Measurements from ENCODE around the gene AK5.

DNA sequence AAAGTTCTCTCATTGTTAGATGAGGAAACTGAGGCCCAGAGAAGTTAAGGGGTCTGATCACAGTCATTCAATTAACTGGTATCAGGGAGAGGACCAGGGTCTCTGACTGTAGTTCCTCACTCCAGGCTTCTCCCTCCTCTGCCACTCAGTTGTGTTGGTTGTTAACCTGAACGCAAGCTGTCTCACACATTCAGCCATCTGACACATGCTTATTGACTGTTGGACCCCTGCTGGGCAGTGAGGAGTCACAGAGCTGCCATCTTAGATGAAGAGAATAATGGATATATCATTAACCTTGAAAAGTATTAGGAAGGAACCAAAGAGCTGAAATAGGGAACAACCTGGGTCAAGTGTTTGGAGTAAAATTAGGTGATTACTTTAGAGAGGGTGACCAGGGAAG lies 205.8 kb downstream of the AK5 start:
- TF ChIP-seq, protein P1, sequence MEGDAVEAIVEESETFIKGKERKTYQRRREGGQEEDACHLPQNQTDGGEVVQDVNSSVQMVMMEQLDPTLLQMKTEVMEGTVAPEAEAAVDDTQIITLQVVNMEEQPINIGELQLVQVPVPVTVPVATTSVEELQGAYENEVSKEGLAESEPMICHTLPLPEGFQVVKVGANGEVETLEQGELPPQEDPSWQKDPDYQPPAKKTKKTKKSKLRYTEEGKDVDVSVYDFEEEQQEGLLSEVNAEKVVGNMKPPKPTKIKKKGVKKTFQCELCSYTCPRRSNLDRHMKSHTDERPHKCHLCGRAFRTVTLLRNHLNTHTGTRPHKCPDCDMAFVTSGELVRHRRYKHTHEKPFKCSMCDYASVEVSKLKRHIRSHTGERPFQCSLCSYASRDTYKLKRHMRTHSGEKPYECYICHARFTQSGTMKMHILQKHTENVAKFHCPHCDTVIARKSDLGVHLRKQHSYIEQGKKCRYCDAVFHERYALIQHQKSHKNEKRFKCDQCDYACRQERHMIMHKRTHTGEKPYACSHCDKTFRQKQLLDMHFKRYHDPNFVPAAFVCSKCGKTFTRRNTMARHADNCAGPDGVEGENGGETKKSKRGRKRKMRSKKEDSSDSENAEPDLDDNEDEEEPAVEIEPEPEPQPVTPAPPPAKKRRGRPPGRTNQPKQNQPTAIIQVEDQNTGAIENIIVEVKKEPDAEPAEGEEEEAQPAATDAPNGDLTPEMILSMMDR (IDR thresholded peaks at IDR 0.05; ENCODE audit: low read depth, low read length, poor library complexity, severe bottlenecking) = no peak
- TF ChIP-seq EZH2phosphoT487 (IDR thresholded peaks at IDR 0.05; ENCODE audit: borderline replicate concordance, low read length) = no peak
